HepG2 (cell line): ENCODE data around the gene CPAMD8. TPM values are rescaled to one million over a fixed set of nuclear protein-coding genes. Genes with fewer than 3 reads are reported as not detected.

Experiments used
- ATAC-seq: fragments of 200-7000 bp; cut with Tn5 transposase; 3 replicates; pipeline ENCODE4 v1.9.1; 2020; ENCODE audit warnings: mild to moderate bottlenecking, moderate library complexity
- BruUV-seq: library from RNA; stranded (reverse); fragments of 400-500 nt; replicated peaks from 2 replicates; lab custom pipeline; 2021; lab: Mats Ljungman, UMichigan
- CTCF ChIA-PET: fragments of 300-600 bp; formaldehyde crosslinking; extraction: SDS; loops from one replicate; lab custom pipeline; 2021; ENCODE audit warnings: low total read pairs, inconsistent platforms, low intra/inter-chr PET ratio; lab: Yijun Ruan, JAX
- POLR2A ChIA-PET: fragments of 350-600 bp; sonication (Branson Sonifier 250); formaldehyde crosslinking; loops from one replicate; lab custom pipeline; 2020; ENCODE audit warnings: antibody characterized with exemption, inconsistent platforms; lab: Yijun Ruan, JAX
- DNase-seq: peaks from one replicate; pipeline ENCODE4 v3.0.0-alpha.2; 2015; ENCODE audit warnings: low spot score
- FAIRE-seq: peaks from 3 replicates; lab custom pipeline; 2011; peaks lifted over from hg19 to GRCh38; lab: Jason Lieb, UNC
- H2AFZ ChIP-seq: one replicate; pipeline ENCODE4 v1.6.1; 2011; ENCODE audit warnings: low read length, inconsistent platforms
- H3K27ac ChIP-seq: fragments of 300-600 bp; 3 replicates; pipeline ENCODE4 v1.8.0; 2011; ENCODE audit warnings: mixed run types, mild to moderate bottlenecking, mixed read lengths, low read length, inconsistent platforms; ENCODE audit not compliant: insufficient read depth; ENCODE audit errors: extremely low read length
- H3K27me3 ChIP-seq, 2 experiments: fragments of 200-600 bp in 1 of 2; 2 replicates in 1 of 2; 3 replicates in 1 of 2; pipeline versions ENCODE4 v1.6.0 to v1.8.0; 2011; ENCODE audit warnings: low read length in 2 of 2, mild to moderate bottlenecking in 2 of 2, moderate library complexity in 2 of 2, inconsistent platforms in 1 of 2; ENCODE audit not compliant: insufficient read depth in 2 of 2, control insufficient read depth in 1 of 2
- H3K36me3 ChIP-seq, 2 experiments: fragments of 200-600 bp in 1 of 2; replicated peaks in 1 of 2; 2 replicates in 1 of 2; 3 replicates in 1 of 2; pipeline versions ENCODE4 v1.5.1 to v1.8.0; 2011; ENCODE audit warnings: low read length in 2 of 2, inconsistent platforms in 1 of 2; ENCODE audit not compliant: insufficient read depth in 2 of 2, control insufficient read depth in 1 of 2
- H3K4me1 ChIP-seq: 2 replicates; pipeline ENCODE4 v1.5.1; 2012; ENCODE audit warnings: low read length, inconsistent platforms; ENCODE audit not compliant: insufficient read depth
- H3K4me2 ChIP-seq: 2 replicates; pipeline ENCODE4 v1.6.0; 2011; ENCODE audit warnings: low read depth, low read length, inconsistent platforms
- H3K4me3 ChIP-seq, 3 experiments: fragments of 200-600 bp in 1 of 3; sonication (generic), shearing (Covaris generic) in 1 of 3; replicated peaks in 1 of 3; 2 replicates each; pipeline ENCODE4 v1.5.1; 2011 to 2016; ENCODE audit warnings: low read length in 3 of 3, inconsistent platforms in 2 of 3, low read depth in 2 of 3, mild to moderate bottlenecking in 2 of 3, control low read depth in 1 of 3, mixed read lengths in 1 of 3; ENCODE audit not compliant: insufficient read depth in 1 of 3
- H3K79me2 ChIP-seq: one replicate; pipeline ENCODE4 v1.6.1; 2011; ENCODE audit warnings: low read length, inconsistent platforms; ENCODE audit not compliant: insufficient read depth
- H3K9ac ChIP-seq: 2 replicates; pipeline ENCODE4 v1.6.0; 2011; ENCODE audit warnings: mild to moderate bottlenecking, low read depth, low read length, inconsistent platforms; ENCODE audit not compliant: insufficient read depth
- H3K9me3 ChIP-seq: 2 replicates; pipeline ENCODE4 v1.5.1; 2012; ENCODE audit warnings: mild to moderate bottlenecking, low read length
- H4K20me1 ChIP-seq: 2 replicates; pipeline ENCODE4 v1.6.0; 2011; ENCODE audit warnings: inconsistent platforms, mild to moderate bottlenecking, low read length, moderate library complexity; ENCODE audit not compliant: insufficient read depth
- ARNTL ChIP-seq: sonication (generic); formaldehyde crosslinking; IDR thresholded peaks from 2 replicates; pipeline ENCODE4 v1.4.0; 2020; ENCODE audit warnings: mild to moderate bottlenecking, missing genetic modification reagents
- HNRNPUL1 ChIP-seq: fragments of 200-400 bp; formaldehyde crosslinking; IDR thresholded peaks from 2 replicates; pipeline ENCODE4 v1.6.1; 2017; ENCODE audit warnings: low read depth, mild to moderate bottlenecking, low read length, moderate library complexity
- MAFF ChIP-seq: IDR thresholded peaks from 2 replicates; pipeline ENCODE4 v1.6.1; 2011; ENCODE audit warnings: low read depth, low read length, improper control_type of control experiment
- MAFK ChIP-seq, 2 experiments: IDR thresholded peaks in 1 of 2; conservative IDR thresholded peaks in 1 of 2; 2 replicates each; pipeline ENCODE4 v1.6.1; 2011; ENCODE audit warnings: improper control_type of control experiment in 2 of 2, low read length in 2 of 2
- NFE2L2 ChIP-seq: fragments of 150-350 bp; IDR thresholded peaks from 2 replicates; pipeline ENCODE4 v1.6.1; 2014; ENCODE audit warnings: low read length
- NFRKB ChIP-seq: fragments of 450-650 bp; IDR thresholded peaks from 2 replicates; pipeline ENCODE4 v1.6.1; 2017
- NR2F2 ChIP-seq: IDR thresholded peaks from 2 replicates; pipeline ENCODE4 v1.6.1; 2012; ENCODE audit warnings: low read depth, inconsistent platforms, borderline replicate concordance
- SAFB2 ChIP-seq: sonication (generic); formaldehyde crosslinking; IDR thresholded peaks from 2 replicates; pipeline ENCODE4 v1.5.1; 2020; ENCODE audit warnings: missing genetic modification reagents, low read depth, mild to moderate bottlenecking, borderline replicate concordance
- SMYD3 ChIP-seq: sonication (generic); formaldehyde crosslinking; IDR thresholded peaks from 2 replicates; pipeline ENCODE4 v1.8.1; 2023; ENCODE audit warnings: mild to moderate bottlenecking, missing genetic modification reagents
- SP4 ChIP-seq: sonication (generic); formaldehyde crosslinking; IDR thresholded peaks from 2 replicates; pipeline ENCODE4 v1.8.1; 2023; ENCODE audit warnings: mild to moderate bottlenecking, missing genetic modification reagents
- ZNF17 ChIP-seq: sonication (generic); formaldehyde crosslinking; IDR thresholded peaks from 2 replicates; pipeline ENCODE4 v1.5.0; 2020; ENCODE audit warnings: mild to moderate bottlenecking, missing genetic modification reagents
- WGBS: methylation state at CpG from one replicate; pipeline ENCODE4 v1.1.6; 2017; ENCODE audit warnings: low lambda C conversion rate; 5-methylcytosine and 5-hydroxymethylcytosine counted together
- in situ Hi-C: cut with HindIII; loops from 2 replicates; pipeline ENCODE4 v1.10.0; 2017; ENCODE audit warnings: low pct_unique_long_range_greater_than_20kb; ENCODE audit not compliant: extremely low pct_ligation_motif_present
- intact Hi-C: fragments of 100-400 bp; cut with micrococcal nuclease; formaldehyde crosslinking; loops from one replicate; pipeline ENCODE4 v1.10.0; 2022; ENCODE audit not compliant: unreplicated experiment
- polyA plus RNA-seq, 8 experiments: library from polyadenylated mRNA; depleted of rRNA in 3 of 8; stranded (reverse) in 7 of 8; unstranded in 1 of 8; fragments of >200 nt; fragmentation: Illumina TruSeq in 4 of 8; extraction: Trizol in 4 of 8; gene quantifications; 2 replicates each; pipeline versions ENCODE4 v1.2.1 to v1.2.3, GENCODE V29; 2011 to 2016; ENCODE audit warnings: low read depth in 4 of 8, missing spikeins in 1 of 8, mixed read lengths in 1 of 8; ENCODE audit not compliant: insufficient read depth in 1 of 8
- total RNA-seq, 5 experiments: library from RNA; depleted of rRNA; stranded (reverse); fragments of >200 nt; fragmentation: Illumina TruSeq; extraction: Trizol; gene quantifications; 2 replicates each; pipeline ENCODE4 v1.2.3, GENCODE V29; 2016; ENCODE audit warnings: low read depth in 1 of 5
- TF ChIP-seq, protein P1 (sequence below): IDR thresholded peaks from 2 replicates; pipeline ENCODE4 v1.6.1; 2016

Gene CPAMD8
- total and polyA plus RNA-seq, 2 of the 13 experiments (the other 11 are each of a cell fraction or from before 2014, with no cell fraction given), result 0.29 to 0.34 TPM

GRCh38 chr19:16944626-16945363 is 81.8 kb downstream of the CPAMD8 start:
- no peak for FAIRE-seq
- POLR2A ChIA-PET, result no interaction called here
- no peak for DNase-seq
- BruUV-seq, result no TSS peak
- H3K4me1 ChIP-seq, result no peaks in the 10 kb centered on the region
- TF ChIP-seq NR2F2 (no peak), SMYD3 (no peak), SAFB2 (CRISPR knock-in tag) (no peak), NFRKB (no peak), MAFK (conservative IDR thresholded peaks at IDR 0.05 in 1 of 2, IDR thresholded peaks at IDR 0.05 in 1 of 2; ENCODE audit: low read length in 2 of 2) (peak; percentile 57 to 60), NFE2L2 (peak; percentile 90), SP4 (CRISPR knock-in tag) (no peak), ZNF17 (no peak), MAFF (0 out of 2 replicates have a peak, but pooled peaks have one; percentile 13), HNRNPUL1 (no peak), ARNTL (CRISPR knock-in tag) (no peak)
- TF ChIP-seq, protein P1, sequence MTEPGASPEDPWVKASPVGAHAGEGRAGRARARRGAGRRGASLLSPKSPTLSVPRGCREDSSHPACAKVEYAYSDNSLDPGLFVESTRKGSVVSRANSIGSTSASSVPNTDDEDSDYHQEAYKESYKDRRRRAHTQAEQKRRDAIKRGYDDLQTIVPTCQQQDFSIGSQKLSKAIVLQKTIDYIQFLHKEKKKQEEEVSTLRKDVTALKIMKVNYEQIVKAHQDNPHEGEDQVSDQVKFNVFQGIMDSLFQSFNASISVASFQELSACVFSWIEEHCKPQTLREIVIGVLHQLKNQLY (CRISPR knock-in tag), result no peak
- TF ChIP-seq, all 625 proteins: peak for 3
- no peak overlapping the region; the same call in 1 of the 2 replicates for H3K4me2 ChIP-seq
- H4K20me1 ChIP-seq, result no peaks in the 10 kb centered on the region
- H3K4me3 ChIP-seq, result no peak overlapping the region
- no peak overlapping the region for H3K27ac ChIP-seq
- peak; percentile 24; the same call in 1 of the 3 replicates for ATAC-seq
- WGBS, result 59% methylated on average over 7 of the region's 14 CpGs
- peaks cover 0 to 2% of the 10 kb centered on the region in 2 experiments; a peak in 2 of 5 replicates for H3K27me3 ChIP-seq
- CTCF ChIA-PET, result no interaction called here
- H3K79me2 ChIP-seq, result no peaks in the 10 kb centered on the region
- in situ Hi-C loops (no loop called here), intact Hi-C loops (loop anchor here (5.0 kb wide), 1 partner anchor 213 kb away; no protein-coding TSS in a partner anchor)
- H3K9me3 ChIP-seq, result no peaks in the 10 kb centered on the region
- H3K9ac ChIP-seq, result no peak overlapping the region
- no peak overlapping the region for H2AFZ ChIP-seq
- no peaks in the 10 kb centered on the region for H3K36me3 ChIP-seq
